CD14-positive monocyte (primary cell): ENCODE results near the gene MINPP1. TPM values are rescaled to one million over a fixed set of nuclear protein-coding genes. Genes with fewer than 3 reads are reported as not detected.
A peak's percentile ranks its signal among the peaks of the same experiment; 100 is the strongest.

Experiments
- DNase-seq, 3 donors: peaks; one replicate each; pipeline ENCODE4 v3.0.0-alpha.2; 2011 to 2022
- H2AFZ ChIP-seq: 2 replicates; pipeline ENCODE4 v1.6.0; 2012; ENCODE audit warnings: mild to moderate bottlenecking, low read depth, low read length, inconsistent platforms; ENCODE audit not compliant: insufficient read depth, poor library complexity, severe bottlenecking
- H3K27ac ChIP-seq, 2 donors: 1 replicate in 1 of 2; 2 replicates in 1 of 2; pipeline ENCODE4 v1.5.1; 2012 to 2013; ENCODE audit warnings: low read length in 2 of 2, control low read depth in 1 of 2, inconsistent platforms in 1 of 2, low read depth in 1 of 2, mild to moderate bottlenecking in 1 of 2
- H3K27me3 ChIP-seq, 2 donors: one replicate each; pipeline versions ENCODE4 v1.6.0 to v1.6.1; 2011 to 2013; ENCODE audit warnings: low read length in 2 of 2; ENCODE audit not compliant: control insufficient read depth in 2 of 2, insufficient read depth in 2 of 2
- H3K36me3 ChIP-seq, 2 donors: replicated peaks in 1 of 2; 1 replicate in 1 of 2; 2 replicates in 1 of 2; pipeline versions ENCODE4 v1.5.1 to v1.6.1; 2012 to 2013; ENCODE audit warnings: low read length in 2 of 2, control low read depth in 1 of 2, inconsistent platforms in 1 of 2, mild to moderate bottlenecking in 1 of 2; ENCODE audit not compliant: insufficient read depth in 2 of 2, control insufficient read depth in 1 of 2
- H3K4me1 ChIP-seq, 2 donors: 1 replicate in 1 of 2; 2 replicates in 1 of 2; pipeline versions ENCODE4 v1.5.1 to v1.6.1; 2012 to 2013; ENCODE audit warnings: low read length in 2 of 2, control low read depth in 1 of 2, inconsistent platforms in 1 of 2, mild to moderate bottlenecking in 1 of 2, moderate library complexity in 1 of 2; ENCODE audit not compliant: insufficient read depth in 2 of 2, control insufficient read depth in 1 of 2
- H3K4me2 ChIP-seq: replicated peaks from 2 replicates; pipeline ENCODE3; 2012; ENCODE audit warnings: low read length, moderate library complexity, mild to moderate bottlenecking; ENCODE audit not compliant: poor library complexity, severe bottlenecking; ENCODE audit errors: extremely low read depth
- H3K4me3 ChIP-seq, 3 experiments: fragments of 200-600 bp in 1 of 3; sonication (generic) in 1 of 3; replicated peaks in 1 of 3; 1 replicate in 2 of 3; 2 replicates in 1 of 3; pipeline ENCODE4 v1.5.1; 2011 to 2013; ENCODE audit warnings: low read length in 3 of 3, mild to moderate bottlenecking in 3 of 3, control low read depth in 2 of 3, low read depth in 2 of 3, inconsistent platforms in 1 of 3, moderate library complexity in 1 of 3
- H3K79me2 ChIP-seq: 2 replicates; pipeline ENCODE4 v1.6.0; 2012; ENCODE audit warnings: mild to moderate bottlenecking, control low read depth, inconsistent platforms, low read length, moderate library complexity; ENCODE audit not compliant: insufficient read depth
- H3K9ac ChIP-seq: 2 replicates; pipeline ENCODE4 v1.6.0; 2017; ENCODE audit warnings: low read length, mild to moderate bottlenecking; ENCODE audit not compliant: insufficient read depth, poor library complexity, severe bottlenecking
- H3K9me3 ChIP-seq, 2 donors: replicated peaks in 1 of 2; 1 replicate in 1 of 2; 2 replicates in 1 of 2; pipeline versions ENCODE4 v1.5.1 to v1.6.1; 2012 to 2013; ENCODE audit warnings: low read length in 2 of 2, control low read depth in 1 of 2; ENCODE audit not compliant: control insufficient read depth in 1 of 2, insufficient read depth in 1 of 2
- H4K20me1 ChIP-seq: 2 replicates; pipeline ENCODE4 v1.6.0; 2012; ENCODE audit warnings: mild to moderate bottlenecking, low read length, control low read depth, moderate library complexity; ENCODE audit not compliant: insufficient read depth
- H3K27ac Mint-ChIP-seq, 7 donors: one replicate each; pipeline ENCODE4 v1.8.0; 2020; ENCODE audit warnings: mild to moderate bottlenecking in 7 of 7, mixed read lengths in 7 of 7, moderate library complexity in 6 of 7, inconsistent platforms in 2 of 7
- H3K27me3 Mint-ChIP-seq, 3 donors: one replicate each; pipeline ENCODE4 v1.8.0; 2021 to 2022; ENCODE audit warnings: low read depth in 3 of 3, mild to moderate bottlenecking in 3 of 3, mixed read lengths in 3 of 3, moderate library complexity in 3 of 3, inconsistent platforms in 1 of 3
- H3K36me3 Mint-ChIP-seq, 2 donors: one replicate each; pipeline ENCODE4 v1.8.0; 2020; ENCODE audit warnings: mixed read lengths in 2 of 2, inconsistent platforms in 1 of 2, mild to moderate bottlenecking in 1 of 2
- H3K4me1 Mint-ChIP-seq: one replicate; pipeline ENCODE4 v1.8.0; 2020; ENCODE audit warnings: mild to moderate bottlenecking, mixed read lengths
- H3K4me3 Mint-ChIP-seq, 2 donors: one replicate each; pipeline ENCODE4 v1.8.0; 2020; ENCODE audit warnings: mild to moderate bottlenecking in 2 of 2, mixed read lengths in 2 of 2, moderate library complexity in 1 of 2
- H3K9me3 Mint-ChIP-seq, 7 donors: one replicate each; pipeline ENCODE4 v1.8.0; 2020 to 2022; ENCODE audit warnings: mixed read lengths in 7 of 7, mild to moderate bottlenecking in 6 of 7, moderate library complexity in 6 of 7, inconsistent platforms in 2 of 7
- CTCF ChIP-seq: fragments of 200-600 bp; IDR thresholded peaks from one replicate; pipeline ENCODE4 v1.8.0; 2022; ENCODE audit warnings: antibody characterized with exemption, mild to moderate bottlenecking
- WGBS: methylation state at CpG from one replicate; pipeline ENCODE4 v1.1.5; 2013; ENCODE audit warnings: missing lambda C conversion rate; ENCODE audit not compliant: insufficient coverage; 5-methylcytosine and 5-hydroxymethylcytosine counted together
- intact Hi-C, 2 donors: fragments of 100-400 bp; cut with micrococcal nuclease; formaldehyde crosslinking; loops; one replicate each; pipeline versions ENCODE4 v1.15.0 to v1.15.1; 2023
- polyA plus RNA-seq, 3 donors: library from polyadenylated mRNA; depleted of rRNA in 1 of 3; unstranded in 2 of 3; stranded (reverse) in 1 of 3; fragments of 300-500 nt in 2 of 3; fragments of >200 nt in 1 of 3; fragmentation: Illumina TruSeq in 2 of 3; gene quantifications; 1 replicate in 2 of 3; 2 replicates in 1 of 3; pipeline ENCODE4 v1.2.3, GENCODE V29; 2012 to 2021

Gene MINPP1
- polyA plus RNA-seq, 3 donors, result 1.7 to 9.7 (median 9.0) TPM

GRCh38 chr10:87550741-87551140 is 46.0 kb downstream of the MINPP1 start:
- no peak overlapping the region for H3K4me3 Mint-ChIP-seq
- H3K9me3 ChIP-seq, result no peaks in the 10 kb centered on the region

GRCh38 chr10:87551326-87551725 is 46.6 kb downstream of the MINPP1 start:
- peaks cover 0 to 1% (median 0%) of the 10 kb centered on the region in 3 donors for H3K27me3 Mint-ChIP-seq
- peaks cover 9 to 10% of the 10 kb centered on the region in 2 donors for H3K4me1 ChIP-seq
- peaks cover 14 to 16% of the 10 kb centered on the region in 2 donors for H3K36me3 Mint-ChIP-seq
- H3K9ac ChIP-seq, result no peak overlapping the region
- H3K27ac Mint-ChIP-seq, result no peak overlapping the region
- no peak for TF ChIP-seq CTCF
- no peak for DNase-seq
- intact Hi-C loops, result no loop called here
- no peaks in the 10 kb centered on the region for H4K20me1 ChIP-seq
- H3K27ac ChIP-seq, result no peak overlapping the region
- H3K9me3 ChIP-seq, result no peaks in the 10 kb centered on the region
- H3K4me3 Mint-ChIP-seq, result no peak overlapping the region
- no peaks in the 10 kb centered on the region for H3K79me2 ChIP-seq
- H3K36me3 ChIP-seq, result peaks cover 14% of the 10 kb centered on the region in 2 donors
- no peak overlapping the region for H3K4me3 ChIP-seq
- H3K4me1 Mint-ChIP-seq, result peaks cover 13% of the 10 kb centered on the region
- no peaks in the 10 kb centered on the region for H3K9me3 Mint-ChIP-seq
- no peak overlapping the region for H2AFZ ChIP-seq
- H3K27me3 ChIP-seq, result no peaks in the 10 kb centered on the region
- H3K4me2 ChIP-seq, result no peak overlapping the region

More at GRCh38 chr10:87550741-87551140, 46.0 kb downstream of the MINPP1 start:
- no peak for DNase-seq
- no peak overlapping the region for H3K4me3 ChIP-seq
- H3K36me3 ChIP-seq, result peaks cover 14% of the 10 kb centered on the region in 2 donors
- H2AFZ ChIP-seq, result no peak overlapping the region
- Mint-ChIP-seq H3K27ac (peak overlapping the region in 2 of 7 donors; percentile 21 to 83), H3K9me3 (no peaks in the 10 kb centered on the region), H3K36me3 (peaks cover 14 to 16% of the 10 kb centered on the region in 2 donors), H3K27me3 (peaks cover 0 to 1% (median 0%) of the 10 kb centered on the region in 3 donors), H3K4me1 (peaks cover 19% of the 10 kb centered on the region)
- no peaks in the 10 kb centered on the region for H3K27me3 ChIP-seq
- H3K79me2 ChIP-seq, result no peaks in the 10 kb centered on the region
- H3K4me1 ChIP-seq, result peaks cover 14 to 15% of the 10 kb centered on the region in 2 donors
- H4K20me1 ChIP-seq, result no peaks in the 10 kb centered on the region
- no CpG with 5 or more reads among the region's 2 CpGs for WGBS
- no peak overlapping the region for H3K9ac ChIP-seq
- TF ChIP-seq CTCF, result no peak
- no peak overlapping the region for H3K27ac ChIP-seq
- no peak overlapping the region for H3K4me2 ChIP-seq
- intact Hi-C loops, result no loop called here
